Endothelial cell of umbilical vein (primary cell): ENCODE data around the gene TSPAN14.

Experiments
- CTCF ChIP-seq, 2 donors: IDR thresholded peaks; 1 replicate in 1 of 2; 2 replicates in 1 of 2; pipeline ENCODE4 v1.5.1; 2011; ENCODE audit warnings: low read length in 2 of 2, mild to moderate bottlenecking in 2 of 2, moderate library complexity in 2 of 2, control low read depth in 1 of 2, inconsistent platforms in 1 of 2, low read depth in 1 of 2; ENCODE audit not compliant: insufficient read depth in 1 of 2; ENCODE audit errors: extremely low read depth in 1 of 2
- EZH2 ChIP-seq: IDR thresholded peaks from 2 replicates; pipeline ENCODE4 v1.6.1; 2012; ENCODE audit warnings: borderline replicate concordance, low read depth, mild to moderate bottlenecking, moderate library complexity, low read length, inconsistent platforms; ENCODE audit not compliant: severe bottlenecking
- FOS ChIP-seq: IDR thresholded peaks from 2 replicates; pipeline ENCODE4 v1.6.1; 2011; ENCODE audit warnings: mild to moderate bottlenecking, low read length, moderate library complexity, borderline replicate concordance; ENCODE audit not compliant: insufficient read depth
- MAX ChIP-seq: IDR thresholded peaks from 2 replicates; pipeline ENCODE4 v1.6.1; 2011; ENCODE audit not compliant: insufficient read depth, insufficient read length
- POLR2A ChIP-seq: IDR thresholded peaks from 2 replicates; pipeline ENCODE4 v1.6.1; 2012; ENCODE audit warnings: low read depth, mild to moderate bottlenecking, control low read depth, low read length
- POLR2AphosphoS5 ChIP-seq: IDR thresholded peaks from 2 replicates; pipeline ENCODE4 v1.6.1; 2012; ENCODE audit warnings: low read depth, mild to moderate bottlenecking, control low read depth, low read length, moderate library complexity; ENCODE audit not compliant: insufficient read depth

GRCh38 chr10:80471001-80471400, 16.9 kb downstream of the TSPAN14 start:
- TF ChIP-seq CTCF (IDR thresholded peaks at IDR 0.05; ENCODE audit: extremely low read depth in 1 of 2, insufficient read depth in 1 of 2, low read depth in 1 of 2, low read length in 2 of 2) (no peak), POLR2A (no peak), MAX (no peak), POLR2AphosphoS5 (peak; percentile 5), FOS (no peak), EZH2 (no peak)
